ENCODE data around the gene BBX.
A peak's percentile ranks its signal among the peaks of the same experiment; 100 is the strongest.

Gene BBX

GRCh38 chr3:107592073-107592472, 69.3 kb downstream of the BBX start:
- TF ChIP-seq CTCF (IDR thresholded peaks at IDR 0.05; ENCODE audit: extremely low read depth, insufficient read depth, missing control alignments): no peak
- DNase-seq (ENCODE audit: low spot score): no peak
- in situ Hi-C loops (cut with MboI; ENCODE audit: low pct_unique_long_range_greater_than_20kb, low sequenced_read_pairs, unreplicated experiment): no loop called here

DNA sequence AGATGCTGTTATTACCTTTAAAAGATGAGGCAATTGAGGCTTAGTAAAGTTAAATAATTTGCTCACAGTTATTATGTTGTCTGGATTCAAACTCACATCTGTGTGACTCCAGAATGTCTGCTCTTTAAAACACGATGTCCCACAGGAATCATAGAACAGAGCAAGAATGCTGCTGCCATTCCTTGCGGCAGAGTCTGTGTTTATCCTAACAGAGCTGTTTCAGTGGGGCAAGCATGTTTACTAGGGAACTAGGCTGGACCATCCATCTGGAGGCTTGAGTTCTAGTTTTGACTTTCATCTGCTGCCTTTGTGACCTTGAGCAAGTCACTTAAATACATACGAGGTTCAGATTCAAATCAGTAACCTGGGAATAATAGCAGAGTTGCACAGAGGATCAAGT, 72.1 kb downstream of the BBX start:
- no peak for DNase-seq (ENCODE audit: low spot score)
- in situ Hi-C loops (cut with MboI; ENCODE audit: low pct_unique_long_range_greater_than_20kb, low sequenced_read_pairs, unreplicated experiment): no loop called here
- no peak for TF ChIP-seq CTCF (IDR thresholded peaks at IDR 0.05; ENCODE audit: extremely low read depth, insufficient read depth, missing control alignments)

DNA sequence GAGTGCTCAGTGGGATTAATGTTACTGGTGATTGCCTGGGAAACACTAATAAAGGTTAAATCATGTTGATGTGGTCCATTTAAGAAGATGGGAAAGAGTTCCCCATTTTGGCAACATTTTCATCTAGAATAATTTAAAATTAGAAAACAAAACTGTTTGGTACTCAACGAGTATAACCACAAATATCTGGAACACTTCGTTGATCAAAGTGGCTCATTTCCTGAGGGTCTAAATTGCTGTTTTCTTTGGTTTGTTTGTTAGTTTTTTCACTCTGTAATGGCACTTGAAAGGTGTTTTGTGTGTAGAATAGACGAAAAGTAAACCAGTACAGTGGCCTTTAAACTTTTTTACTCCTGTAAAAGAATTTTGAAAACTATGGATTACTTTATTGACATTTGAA, 73.9 kb downstream of the BBX start:
- in situ Hi-C loops (cut with MboI; ENCODE audit: low pct_unique_long_range_greater_than_20kb, low sequenced_read_pairs, unreplicated experiment): no loop called here
- TF ChIP-seq CTCF (IDR thresholded peaks at IDR 0.05; ENCODE audit: extremely low read depth, insufficient read depth, missing control alignments): no peak
- DNase-seq (ENCODE audit: low spot score): no peak

GRCh38 chr3:107598926-107599771, 76.4 kb downstream of the BBX start:
- no peak for TF ChIP-seq CTCF (IDR thresholded peaks at IDR 0.05; ENCODE audit: extremely low read depth, insufficient read depth, missing control alignments)
- peak; percentile 23 for DNase-seq (ENCODE audit: low spot score)
- in situ Hi-C loops (cut with MboI; ENCODE audit: low pct_unique_long_range_greater_than_20kb, low sequenced_read_pairs, unreplicated experiment): no loop called here

DNA sequence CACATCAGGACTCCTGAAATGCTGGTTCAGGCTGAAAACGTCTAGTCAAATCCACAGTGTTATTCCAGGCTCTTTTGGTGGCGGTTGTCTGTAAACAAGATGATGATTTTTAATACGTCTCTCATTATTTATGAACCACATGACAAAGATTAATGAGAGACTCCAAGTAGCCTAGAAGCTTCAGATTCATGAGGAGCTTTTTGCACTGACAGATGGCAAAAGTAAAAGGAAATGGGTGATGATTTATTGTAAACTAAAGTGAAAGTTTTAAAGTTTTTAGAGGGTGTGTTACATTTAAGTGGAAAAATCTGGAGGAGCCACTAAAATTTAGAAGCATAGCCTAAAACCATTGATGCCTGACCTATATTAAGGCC, 77.0 kb downstream of the BBX start:
- in situ Hi-C loops (cut with MboI; ENCODE audit: low pct_unique_long_range_greater_than_20kb, low sequenced_read_pairs, unreplicated experiment): no loop called here
- DNase-seq (ENCODE audit: low spot score): no peak
- no peak for TF ChIP-seq CTCF (IDR thresholded peaks at IDR 0.05; ENCODE audit: extremely low read depth, insufficient read depth, missing control alignments)

DNA sequence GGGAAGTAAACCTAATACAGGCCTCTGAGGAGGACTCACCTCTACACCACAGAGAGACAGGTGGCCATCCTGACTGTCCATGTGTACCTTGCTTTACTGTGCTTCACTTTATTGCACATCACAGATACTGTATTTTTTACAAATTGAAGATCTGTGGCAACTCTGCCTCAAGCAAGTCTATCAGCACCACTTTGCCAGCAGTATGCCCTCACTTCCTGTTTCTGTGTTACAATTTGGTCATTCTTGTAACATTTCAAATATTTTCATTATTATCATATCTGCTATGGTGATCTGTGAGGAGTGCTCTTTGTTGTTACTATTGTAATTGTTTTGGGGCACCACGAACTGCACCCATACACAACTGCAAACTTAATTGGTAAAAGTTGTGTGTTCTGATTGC, 78.0 kb downstream of the BBX start:
- TF ChIP-seq CTCF (IDR thresholded peaks at IDR 0.05; ENCODE audit: extremely low read depth, insufficient read depth, missing control alignments): no peak
- in situ Hi-C loops (cut with MboI; ENCODE audit: low pct_unique_long_range_greater_than_20kb, low sequenced_read_pairs, unreplicated experiment): no loop called here
- no peak for DNase-seq (ENCODE audit: low spot score)
